HEK293T (cell line): Measurements from ENCODE around the gene PTP4A2.

Experiments
- BHLHE40 ChIP-seq: fragments of 450-650 bp; IDR thresholded peaks from 2 replicates; pipeline ENCODE4 v1.6.1; 2016; ENCODE audit warnings: mild to moderate bottlenecking, moderate library complexity, borderline replicate concordance
- CTBP1 ChIP-seq: fragments of 450-650 bp; IDR thresholded peaks from 2 replicates; pipeline ENCODE4 v1.6.1; 2016; ENCODE audit warnings: borderline replicate concordance
- FOXA1 ChIP-seq: fragments of 450-650 bp; IDR thresholded peaks from 2 replicates; pipeline ENCODE4 v1.6.1; 2016; ENCODE audit warnings: mild to moderate bottlenecking
- FOXK2 ChIP-seq: fragments of 450-650 bp; IDR thresholded peaks from 2 replicates; pipeline ENCODE4 v1.6.1; 2016; ENCODE audit warnings: mild to moderate bottlenecking
- FOXM1 ChIP-seq: fragments of 450-650 bp; IDR thresholded peaks from 2 replicates; pipeline ENCODE4 v1.6.1; 2017; ENCODE audit warnings: mild to moderate bottlenecking, borderline replicate concordance
- L3MBTL2 ChIP-seq: fragments of 450-650 bp; conservative IDR thresholded peaks from 2 replicates; pipeline ENCODE4 v1.6.1; 2016; ENCODE audit warnings: mild to moderate bottlenecking
- LEF1 ChIP-seq: fragments of 450-650 bp; IDR thresholded peaks from 2 replicates; pipeline ENCODE4 v1.6.1; 2017; ENCODE audit warnings: mild to moderate bottlenecking, borderline replicate concordance
- NFRKB ChIP-seq: fragments of 450-650 bp; IDR thresholded peaks from 2 replicates; pipeline ENCODE4 v1.6.1; 2016; ENCODE audit warnings: mild to moderate bottlenecking, moderate library complexity
- SP1 ChIP-seq: fragments of 450-650 bp; IDR thresholded peaks from 2 replicates; pipeline ENCODE4 v1.6.1; 2017
- SUZ12 ChIP-seq: fragments of 450-650 bp; IDR thresholded peaks from 2 replicates; pipeline ENCODE4 v1.6.1; 2016; ENCODE audit warnings: mild to moderate bottlenecking
- TARDBP ChIP-seq: fragments of 450-650 bp; IDR thresholded peaks from 2 replicates; pipeline ENCODE4 v1.6.1; 2016
- ZNF384 ChIP-seq: fragments of 450-650 bp; IDR thresholded peaks from 2 replicates; pipeline ENCODE4 v1.6.1; 2016
- TF ChIP-seq, protein P1 (sequence below): fragments of 450-650 bp; IDR thresholded peaks from 2 replicates; pipeline ENCODE4 v1.6.1; 2016

DNA sequence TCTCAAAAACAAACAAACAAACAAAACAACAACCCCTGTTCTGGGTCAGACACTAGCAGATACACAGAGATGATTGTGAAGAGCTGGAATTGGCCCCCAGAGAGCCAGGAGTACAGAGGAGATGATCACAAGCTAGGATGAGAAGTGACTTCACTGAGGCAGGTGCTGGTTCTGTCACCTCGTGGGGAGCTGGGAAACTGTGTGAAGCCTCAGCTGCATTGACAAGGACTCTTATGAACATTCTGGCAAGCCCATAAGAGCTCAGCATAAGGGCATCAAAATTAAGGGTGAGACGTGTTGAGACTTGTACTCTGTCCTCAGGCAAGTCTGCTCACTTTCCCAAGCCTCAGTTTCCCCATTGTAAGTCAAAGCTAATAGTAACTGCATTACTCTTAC lies 14.7 kb upstream of the PTP4A2 start:
- TF ChIP-seq FOXK2 (no peak), SUZ12 (no peak), SP1 (no peak), BHLHE40 (no peak), L3MBTL2 (no peak), TARDBP (no peak), NFRKB (no peak), FOXA1 (no peak), LEF1 (no peak), FOXM1 (no peak), ZNF384 (no peak), CTBP1 (no peak)
- TF ChIP-seq, protein P1, sequence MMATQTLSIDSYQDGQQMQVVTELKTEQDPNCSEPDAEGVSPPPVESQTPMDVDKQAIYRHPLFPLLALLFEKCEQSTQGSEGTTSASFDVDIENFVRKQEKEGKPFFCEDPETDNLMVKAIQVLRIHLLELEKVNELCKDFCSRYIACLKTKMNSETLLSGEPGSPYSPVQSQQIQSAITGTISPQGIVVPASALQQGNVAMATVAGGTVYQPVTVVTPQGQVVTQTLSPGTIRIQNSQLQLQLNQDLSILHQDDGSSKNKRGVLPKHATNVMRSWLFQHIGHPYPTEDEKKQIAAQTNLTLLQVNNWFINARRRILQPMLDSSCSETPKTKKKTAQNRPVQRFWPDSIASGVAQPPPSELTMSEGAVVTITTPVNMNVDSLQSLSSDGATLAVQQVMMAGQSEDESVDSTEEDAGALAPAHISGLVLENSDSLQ = no peak
